GM12865 (cell line): ENCODE results near the gene SPATA13.

Experiments
- DNase-seq: peaks from one replicate; pipeline ENCODE4 v3.0.0; 2010; ENCODE audit warnings: low read depth
- H3K4me3 ChIP-seq: 2 replicates; pipeline ENCODE4 v1.5.1; 2011; ENCODE audit warnings: mild to moderate bottlenecking, low read depth, low read length, control low read depth
- CTCF ChIP-seq: IDR thresholded peaks from 2 replicates; pipeline ENCODE4 v1.5.1; 2011; ENCODE audit warnings: low read length, control low read depth, low read depth, inconsistent platforms; ENCODE audit not compliant: insufficient read depth; ENCODE audit errors: missing control alignments

The SPATA13 gene

GRCh38 chr13:24272452-24273161, 112.1 kb downstream of the SPATA13 start:
- peak overlapping the region; percentile 69 for H3K4me3 ChIP-seq
- no peak for TF ChIP-seq CTCF
- peak; percentile 20 for DNase-seq

GRCh38 chr13:24273926-24274325, 113.4 kb downstream of the SPATA13 start:
- no peak for DNase-seq
- TF ChIP-seq CTCF: no peak
- H3K4me3 ChIP-seq: no peak overlapping the region

- DNase-seq: peak; percentile 93
- no peak for TF ChIP-seq CTCF
- H3K4me3 ChIP-seq: no peak overlapping the region
Observed at GRCh38 chr13:24274452-24275021, 114.0 kb downstream of the SPATA13 start.

GRCh38 chr13:24275041-24275440, 114.5 kb downstream of the SPATA13 start:
- H3K4me3 ChIP-seq: peak overlapping the region; percentile 10; the same call in 1 of the 2 replicates
- TF ChIP-seq CTCF: no peak
- peak; percentile 24 for DNase-seq

- peak; percentile 67 for DNase-seq
- no peak for TF ChIP-seq CTCF
- no peak overlapping the region for H3K4me3 ChIP-seq
Observed at GRCh38 chr13:24276306-24276705, 115.8 kb downstream of the SPATA13 start.

- TF ChIP-seq CTCF: no peak
Observed at GRCh38 chr13:24276861-24277260, 116.3 kb downstream of the SPATA13 start.

More at GRCh38 chr13:24276861-24277260, 116.3 kb downstream of the SPATA13 start:
- no peak overlapping the region for H3K4me3 ChIP-seq
- DNase-seq: no peak
